ENCODE data around the gene CHFR.

DNA sequence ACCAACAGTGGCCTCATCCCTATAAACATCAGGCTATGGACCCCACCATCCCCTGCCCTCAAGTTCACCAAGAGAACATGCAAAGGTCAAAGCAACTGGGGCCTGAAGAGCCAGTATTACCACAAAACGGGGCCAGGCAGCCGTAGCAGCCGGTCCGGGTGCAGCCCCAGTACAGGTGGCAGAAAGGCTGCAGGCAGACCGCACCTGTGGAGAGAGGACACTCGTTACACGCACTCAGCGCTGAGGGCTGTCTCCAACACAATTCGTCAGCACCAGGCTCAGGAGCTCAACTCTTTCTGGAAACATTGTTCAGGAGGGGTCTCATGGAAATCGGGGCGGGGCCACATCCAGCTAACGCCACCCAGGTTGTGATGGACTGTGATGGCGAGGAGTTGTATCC, 38.9 kb downstream of the CHFR start:
- TF ChIP-seq, protein P1, sequence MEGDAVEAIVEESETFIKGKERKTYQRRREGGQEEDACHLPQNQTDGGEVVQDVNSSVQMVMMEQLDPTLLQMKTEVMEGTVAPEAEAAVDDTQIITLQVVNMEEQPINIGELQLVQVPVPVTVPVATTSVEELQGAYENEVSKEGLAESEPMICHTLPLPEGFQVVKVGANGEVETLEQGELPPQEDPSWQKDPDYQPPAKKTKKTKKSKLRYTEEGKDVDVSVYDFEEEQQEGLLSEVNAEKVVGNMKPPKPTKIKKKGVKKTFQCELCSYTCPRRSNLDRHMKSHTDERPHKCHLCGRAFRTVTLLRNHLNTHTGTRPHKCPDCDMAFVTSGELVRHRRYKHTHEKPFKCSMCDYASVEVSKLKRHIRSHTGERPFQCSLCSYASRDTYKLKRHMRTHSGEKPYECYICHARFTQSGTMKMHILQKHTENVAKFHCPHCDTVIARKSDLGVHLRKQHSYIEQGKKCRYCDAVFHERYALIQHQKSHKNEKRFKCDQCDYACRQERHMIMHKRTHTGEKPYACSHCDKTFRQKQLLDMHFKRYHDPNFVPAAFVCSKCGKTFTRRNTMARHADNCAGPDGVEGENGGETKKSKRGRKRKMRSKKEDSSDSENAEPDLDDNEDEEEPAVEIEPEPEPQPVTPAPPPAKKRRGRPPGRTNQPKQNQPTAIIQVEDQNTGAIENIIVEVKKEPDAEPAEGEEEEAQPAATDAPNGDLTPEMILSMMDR (IDR thresholded peaks at IDR 0.05), result no peak
- no peak for TF ChIP-seq POLR2A (IDR thresholded peaks at IDR 0.05)

All from heart left ventricle (tissue), 13 donors.